Pons (tissue), 1 donor: ENCODE results near the gene TJP1.
"Not testable (repeated sequence)": the region's sequence is repeated elsewhere in the genome, so short reads cannot be mapped to it uniquely, and the experiment has no call there.

Source experiments
- DNase-seq: peaks from one replicate; pipeline ENCODE4 v3.0.0-alpha.2; 2016; ENCODE audit warnings: low spot score

The TJP1 gene

DNA sequence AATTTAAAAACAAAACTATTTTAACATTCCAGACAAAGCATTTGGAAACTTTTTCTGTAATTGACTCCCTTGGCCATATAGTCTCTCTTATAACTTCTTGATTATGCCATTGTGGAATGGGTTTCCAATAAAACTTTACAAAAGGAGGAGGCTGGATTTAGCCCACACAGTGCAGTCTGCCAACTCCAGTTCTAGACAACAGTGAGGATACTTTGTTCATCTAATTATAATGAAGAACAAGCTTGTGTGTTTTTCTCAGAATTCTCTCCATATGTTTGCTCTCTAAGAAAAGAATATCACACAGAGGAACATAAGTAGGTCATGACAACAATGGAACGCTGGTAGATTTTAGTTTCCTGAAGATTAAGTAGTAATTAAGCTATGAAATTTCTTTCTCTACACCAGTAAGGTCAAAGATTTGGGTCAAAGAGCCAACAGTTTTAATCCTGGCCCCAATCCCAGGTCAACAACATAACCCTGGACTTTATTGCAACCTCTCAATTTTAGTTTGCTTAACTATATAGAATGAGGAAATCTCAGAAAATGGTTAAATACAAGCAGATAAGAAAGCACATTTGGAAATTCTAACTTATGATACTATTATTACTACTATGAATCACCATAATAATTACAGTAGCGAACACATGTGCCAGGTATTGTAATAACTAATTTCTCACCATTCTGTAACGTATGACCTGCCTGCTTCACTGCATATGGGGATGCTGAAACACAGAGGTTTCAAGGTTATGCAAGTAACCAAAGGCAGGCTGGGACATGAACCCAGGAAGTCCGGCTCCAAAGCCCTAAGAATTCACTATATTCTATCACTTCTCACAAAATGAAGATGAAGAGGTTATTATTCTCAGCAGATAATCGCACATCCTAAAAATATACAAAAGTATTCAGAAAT, 65.7 kb downstream of the TJP1 start:
- no peak for DNase-seq

DNA sequence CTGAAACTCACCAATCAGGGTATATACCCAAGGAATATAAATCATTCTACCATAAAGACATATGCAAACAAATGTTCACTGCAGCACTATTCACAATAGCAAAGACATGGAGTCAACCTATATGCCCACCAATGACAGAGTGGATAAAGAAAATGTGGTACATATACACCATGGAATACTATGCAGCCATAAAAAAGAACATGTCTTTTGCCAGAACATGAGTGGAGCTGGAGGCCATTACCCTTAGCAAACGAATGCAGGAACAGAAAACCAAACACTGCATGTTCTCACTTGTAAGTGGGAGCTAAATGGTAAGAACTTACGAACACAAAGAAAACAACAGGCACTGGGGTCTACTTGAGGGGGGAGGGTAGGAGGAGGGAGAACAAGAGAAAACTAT, 68.3 kb downstream of the TJP1 start:
- DNase-seq = not testable (repeated sequence)

DNA sequence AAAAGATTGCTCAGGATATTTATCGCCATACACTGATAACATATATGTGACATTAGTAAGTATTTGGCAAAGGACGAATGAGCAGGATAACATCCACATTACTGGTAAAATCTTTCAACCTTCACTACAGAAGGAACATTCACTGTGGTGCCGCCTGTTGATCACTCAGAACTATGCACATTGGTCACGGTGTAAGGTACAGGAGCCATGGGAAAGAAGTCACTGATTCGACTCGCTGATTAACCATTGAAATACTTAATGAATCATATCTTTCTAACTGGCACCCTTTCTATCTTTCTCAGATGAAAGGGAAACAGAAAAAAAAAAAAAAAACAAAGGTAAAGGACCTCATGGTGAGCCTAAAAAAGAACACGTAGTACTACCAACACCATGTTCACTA, 68.8 kb downstream of the TJP1 start:
- DNase-seq = no peak

- no peak for DNase-seq
Observed at GRCh38 chr15:29750754-29751153, 71.5 kb downstream of the TJP1 start.

GRCh38 chr15:29749365-29750086, 72.7 kb downstream of the TJP1 start:
- peak; percentile 72 for DNase-seq

- DNase-seq = peak; percentile 43
Observed at GRCh38 chr15:29747837-29748417, 74.3 kb downstream of the TJP1 start.

- no peak for DNase-seq
Observed at GRCh38 chr15:29743475-29743874, 78.8 kb downstream of the TJP1 start.

DNA sequence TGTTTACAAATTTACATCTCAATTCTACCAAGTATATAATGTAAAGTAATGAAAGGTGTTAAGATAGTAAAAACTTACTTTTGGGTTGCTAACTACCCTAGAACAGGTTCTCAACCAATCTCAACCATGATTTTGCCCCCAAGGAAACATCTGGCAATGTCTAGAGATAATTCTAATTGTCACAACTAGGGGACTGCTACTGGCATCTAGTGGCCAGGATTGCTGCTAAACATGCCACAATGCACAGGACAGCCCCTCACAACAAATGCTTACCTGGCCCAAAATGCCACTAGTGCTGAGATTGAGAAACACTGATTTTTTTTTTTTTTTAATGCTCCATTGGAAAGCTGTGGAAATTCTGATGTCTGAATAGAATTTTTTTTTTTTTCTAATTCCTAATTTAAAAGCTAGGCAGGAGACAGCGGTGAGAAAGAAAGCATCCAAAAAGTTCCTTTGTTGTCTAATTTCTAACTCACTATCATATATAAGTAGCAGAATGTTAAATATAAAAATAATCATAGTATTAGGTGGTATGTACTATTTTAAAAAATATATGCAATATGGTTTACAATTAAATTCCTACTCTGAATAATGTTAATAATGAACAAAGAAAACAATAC, 81.5 kb downstream of the TJP1 start:
- DNase-seq = no peak

GRCh38 chr15:29736744-29737020, 85.6 kb downstream of the TJP1 start:
- DNase-seq = no peak

DNA sequence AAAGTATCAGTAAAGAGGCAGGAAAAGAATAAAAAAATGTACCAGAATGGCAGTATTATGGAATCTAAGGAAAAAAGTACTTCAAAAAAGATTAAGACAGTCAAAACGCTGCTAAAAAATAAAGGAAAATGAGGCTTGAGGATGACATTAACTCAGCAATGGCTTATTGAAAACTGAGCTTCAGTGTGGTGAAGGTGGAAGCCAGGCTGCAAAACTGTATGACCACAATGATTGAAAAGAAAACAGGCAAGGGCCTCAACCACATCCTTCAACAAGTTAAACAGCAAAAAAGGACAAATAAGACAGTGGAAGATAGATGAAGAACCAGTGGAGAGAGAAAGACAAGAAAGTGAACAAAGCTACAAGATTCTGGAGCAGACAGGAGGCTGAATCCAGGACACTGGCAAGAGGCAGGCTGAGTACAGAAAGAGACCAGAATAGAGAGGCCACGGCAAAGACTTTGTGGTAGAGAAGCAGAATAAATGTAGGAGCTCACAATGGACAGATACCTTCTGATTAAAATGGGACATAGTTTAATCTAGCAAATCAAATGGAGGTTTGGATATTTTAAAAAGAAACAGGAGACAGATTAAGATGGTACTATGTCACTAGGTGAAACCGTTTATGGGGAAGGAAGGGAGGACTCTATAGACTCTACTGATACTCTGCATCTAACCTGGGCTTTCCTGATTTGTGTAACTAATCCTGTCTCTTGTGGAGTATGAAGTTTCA, 86.1 kb downstream of the TJP1 start:
- no peak for DNase-seq

DNA sequence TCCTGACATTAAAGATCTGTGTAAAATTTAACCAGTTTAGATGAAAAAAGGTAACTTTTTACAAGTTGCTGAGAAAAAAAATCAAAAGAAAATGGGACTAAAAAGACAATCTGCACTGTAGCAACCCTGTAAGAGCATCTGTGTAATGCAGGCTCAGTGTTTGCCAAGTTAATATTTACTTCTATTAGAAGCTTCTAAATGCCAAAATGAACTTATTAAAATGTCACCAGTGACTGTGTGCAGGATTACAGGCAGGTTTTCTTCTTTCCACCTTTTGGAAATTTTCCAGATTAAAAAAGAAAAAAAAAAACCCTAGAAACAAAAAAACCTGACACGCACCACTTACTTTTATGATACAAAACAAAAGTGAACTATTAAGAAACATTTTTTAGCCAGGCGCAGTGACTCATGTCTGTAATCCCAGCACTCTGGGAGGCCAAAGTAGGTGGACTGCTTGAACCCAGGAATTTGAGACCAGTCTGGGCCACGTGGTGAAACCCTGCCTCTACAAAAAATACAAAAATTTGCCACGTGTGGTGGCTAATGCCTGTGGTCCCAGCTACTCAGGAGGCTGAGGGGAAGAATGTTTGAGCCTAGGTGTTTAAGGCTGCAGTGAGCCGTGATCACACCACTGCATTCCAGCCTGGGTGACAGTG, 87.2 kb downstream of the TJP1 start:
- DNase-seq = no peak

DNA sequence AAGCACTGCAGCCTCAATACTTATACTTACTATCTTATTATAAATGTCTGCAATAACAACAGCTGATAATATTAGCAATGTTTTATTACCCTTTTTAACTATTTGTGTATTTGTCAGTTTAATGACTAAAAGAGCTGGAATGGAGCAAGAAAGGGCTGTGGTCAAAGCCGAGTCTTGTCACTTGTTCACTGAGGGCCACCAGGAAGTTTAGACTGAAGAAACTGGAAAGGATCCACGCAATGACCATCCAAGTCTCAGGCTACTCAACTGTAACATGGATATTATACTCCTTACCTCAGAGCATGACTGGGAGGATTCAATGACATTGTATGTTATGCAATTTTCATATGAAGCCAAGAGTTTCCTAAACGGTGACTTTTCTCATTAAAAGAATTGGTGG, 90.4 kb downstream of the TJP1 start:
- no peak for DNase-seq

DNA sequence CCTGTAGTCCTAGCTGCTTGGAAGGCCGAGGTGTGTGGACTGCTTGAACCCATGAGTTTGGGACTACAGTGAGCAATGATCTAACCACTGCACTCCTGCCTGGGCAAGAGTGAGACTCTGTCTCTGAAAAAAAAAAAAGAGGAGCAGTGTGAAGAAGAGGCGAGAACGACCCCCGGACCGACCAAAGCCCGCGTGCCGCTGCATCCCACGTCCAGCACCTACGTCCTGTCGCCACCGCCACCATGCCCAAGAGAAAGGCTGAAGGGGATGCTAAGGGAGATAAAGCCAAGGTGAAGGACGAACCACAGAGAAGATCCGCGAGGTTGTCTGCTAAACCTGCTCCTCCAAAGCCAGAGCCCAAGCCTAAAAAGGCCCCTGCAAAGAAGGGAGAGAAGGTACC, 91.8 kb downstream of the TJP1 start:
- DNase-seq = not testable (repeated sequence)

DNA sequence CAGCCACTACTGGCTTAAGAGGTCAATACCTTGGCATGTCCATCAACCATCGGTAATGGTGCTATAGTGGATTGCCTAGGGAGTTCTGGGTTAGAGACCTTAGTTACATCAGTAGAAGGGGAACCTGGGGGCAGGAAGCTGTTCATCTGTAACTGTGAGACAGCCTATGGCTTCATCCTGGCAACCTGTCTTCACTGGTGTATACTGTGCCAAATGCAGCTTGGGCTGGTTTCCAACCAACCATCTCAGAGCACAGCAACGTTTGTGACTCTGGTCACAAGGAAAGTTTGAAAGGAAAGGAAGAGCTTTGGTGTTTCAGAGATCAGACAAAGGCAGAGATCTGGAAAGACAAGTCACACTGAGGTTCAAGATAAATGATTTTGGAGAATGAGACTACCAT, 93.8 kb downstream of the TJP1 start:
- no peak for DNase-seq

DNA sequence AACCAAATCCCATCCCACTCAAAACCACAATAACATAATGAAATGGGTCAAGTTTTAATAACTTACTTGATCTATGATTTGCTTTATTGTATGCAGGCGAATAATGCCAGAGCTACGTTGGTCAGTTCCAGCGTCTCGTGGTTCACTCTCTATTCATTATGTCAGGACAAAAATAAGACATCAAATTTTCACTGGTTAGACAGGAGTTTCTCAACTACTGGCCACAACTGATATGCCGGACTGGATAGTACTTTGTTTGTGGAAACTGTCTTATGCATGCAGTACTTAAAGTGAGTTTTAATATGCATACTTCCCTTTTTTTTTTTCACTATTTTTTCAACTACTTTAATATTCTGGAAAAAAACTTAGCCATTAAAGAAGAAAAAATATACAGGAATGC, 94.4 kb downstream of the TJP1 start:
- DNase-seq = no peak

GRCh38 chr15:29726553-29726952, 95.7 kb downstream of the TJP1 start:
- no peak for DNase-seq

GRCh38 chr15:29724026-29724425, 98.2 kb downstream of the TJP1 start:
- no peak for DNase-seq

GRCh38 chr15:29713784-29714183, 108.5 kb downstream of the TJP1 start:
- no peak for DNase-seq

GRCh38 chr15:29712149-29712885, 110.0 kb downstream of the TJP1 start:
- no peak for DNase-seq

GRCh38 chr15:29711531-29711930, 110.7 kb downstream of the TJP1 start:
- DNase-seq = no peak

DNA sequence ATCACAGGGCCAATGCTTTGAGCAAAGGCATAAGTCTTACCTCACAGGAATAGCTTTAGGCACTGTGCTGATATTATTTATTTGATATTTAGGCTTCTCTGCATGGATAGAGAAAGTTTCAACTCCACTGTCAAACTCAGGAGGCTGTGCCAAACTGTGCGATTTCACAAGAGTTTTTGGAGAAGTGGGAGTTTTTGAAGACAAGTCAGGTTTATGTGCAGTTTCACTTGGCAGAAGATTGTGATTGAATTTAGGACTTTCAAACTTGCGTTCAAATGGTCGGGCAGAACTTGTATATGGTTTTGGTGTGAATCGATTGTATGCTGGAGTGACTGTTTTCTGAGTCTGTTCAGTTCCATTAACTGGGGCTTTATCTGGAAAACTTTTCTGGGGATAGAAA, 113.7 kb downstream of the TJP1 start:
- no peak for DNase-seq
